Measurements from ENCODE around the gene EFCAB10.
"Not testable (repeated sequence)": the region's sequence is repeated elsewhere in the genome, so short reads cannot be mapped to it uniquely, and the experiment has no call there.

Gene EFCAB10

DNA sequence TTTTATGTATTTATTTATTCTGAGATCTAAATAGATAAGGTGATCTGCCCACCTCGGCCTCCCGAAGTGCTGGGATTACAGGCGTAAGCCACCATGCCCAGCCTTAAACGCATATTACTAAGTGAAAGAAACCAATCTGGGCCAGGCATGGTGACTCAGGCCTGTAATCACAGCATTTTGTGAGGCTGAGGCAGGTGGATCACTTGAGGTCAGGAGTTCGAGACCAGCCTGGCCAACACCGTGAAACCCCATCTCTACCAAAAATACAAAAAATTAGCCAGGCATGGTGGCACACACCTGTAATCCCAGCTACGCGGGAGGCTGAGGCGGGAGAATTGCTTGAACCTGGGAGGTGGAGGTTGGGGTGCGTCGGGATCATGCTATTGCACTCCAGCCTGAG, 56.9 kb downstream of the EFCAB10 start:
- not testable (repeated sequence) for H3K9me3 ChIP-seq (ENCODE audit: control insufficient read depth, low read length); H3K14ac ChIP-seq (ENCODE audit: low read length in 2 of 2); H3K4me2 ChIP-seq (ENCODE audit: low read length, poor library complexity, severe bottlenecking); H3K9ac ChIP-seq (ENCODE audit: low read length); H3K36me3 ChIP-seq (ENCODE audit: control insufficient read depth in 1 of 2, insufficient read depth in 2 of 2, low read depth in 1 of 2, low read length in 2 of 2); H3K23ac ChIP-seq (ENCODE audit: low read length in 2 of 2); H2AK5ac ChIP-seq (ENCODE audit: low read length, severe bottlenecking); H2BK120ac ChIP-seq (ENCODE audit: low read depth, low read length); H3K18ac ChIP-seq (ENCODE audit: low read depth in 1 of 2, low read length in 2 of 2); H3K27me3 ChIP-seq (ENCODE audit: control insufficient read depth in 1 of 2, insufficient read depth in 1 of 2, low read length in 2 of 2); H3K79me1 ChIP-seq (replicated peaks; ENCODE audit: low read length, poor library complexity, severe bottlenecking); H2AFZ ChIP-seq (ENCODE audit: low read depth, low read length); H2BK5ac ChIP-seq (ENCODE audit: low read depth, low read length, poor library complexity, severe bottlenecking); H3K4me3 ChIP-seq (ENCODE audit: insufficient read depth in 1 of 2, low read depth in 1 of 2, low read length in 2 of 2); H4K8ac ChIP-seq (ENCODE audit: low read length); H3K4me1 ChIP-seq (ENCODE audit: control insufficient read depth, insufficient read depth, low read depth, low read length); H2BK15ac ChIP-seq (ENCODE audit: low read depth, poor library complexity, severe bottlenecking); DNase-seq; H4K91ac ChIP-seq (ENCODE audit: low read length); H3K4ac ChIP-seq (ENCODE audit: low read depth in 1 of 2, low read length in 2 of 2); H3K27ac ChIP-seq (ENCODE audit: low read length, poor library complexity, severe bottlenecking); H2BK12ac ChIP-seq (ENCODE audit: low read length in 2 of 2)
- 87% methylated on average over 6 of the region's 11 CpGs for WGBS

DNA sequence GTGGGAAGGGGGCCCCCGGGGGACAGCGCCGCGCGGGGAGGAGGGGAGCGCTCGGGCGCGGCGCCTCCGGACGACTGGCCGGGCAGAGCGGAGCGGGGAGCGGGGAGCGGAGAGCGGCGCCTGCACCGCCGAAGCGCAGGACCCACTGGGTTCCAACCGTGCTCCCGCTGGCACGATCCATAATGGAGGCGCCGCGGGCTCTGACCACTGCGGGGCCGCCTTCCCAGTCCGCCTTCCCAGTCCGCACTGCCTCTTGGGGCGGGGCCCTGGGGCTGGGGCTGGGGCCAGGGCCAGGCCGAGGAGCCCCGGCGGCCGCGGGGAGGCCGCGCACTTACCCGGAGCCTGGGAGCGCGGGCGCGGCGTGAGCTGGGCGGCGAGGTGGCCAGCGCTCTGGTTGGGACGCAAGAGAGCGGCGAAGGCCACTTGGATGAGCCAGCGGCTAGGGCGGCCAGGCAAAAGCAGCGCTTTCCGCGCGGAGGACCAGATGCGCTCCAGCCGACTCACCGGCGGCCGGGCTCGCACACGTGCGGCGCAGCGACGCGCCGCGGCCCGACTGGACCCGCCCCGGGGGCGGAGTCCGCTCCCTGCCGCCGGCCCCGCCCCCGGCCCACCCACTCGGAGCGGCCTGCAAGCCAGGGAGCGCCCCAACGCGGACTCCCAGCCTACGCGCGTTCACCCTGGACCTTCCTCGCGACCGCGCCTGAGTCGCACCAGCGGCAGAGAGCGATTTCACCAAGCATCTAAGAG, 59.4 kb downstream of the EFCAB10 start, which contains the start of gene PUS7:
Gene PUS7 (minus strand): TSS at position 555 of the 747 bp plus-strand sequence. CDS start 13,759 bp downstream, outside the sequence.
- WGBS: under 1% methylated on average over 79 of the region's 96 CpGs
- H3K79me1 ChIP-seq (replicated peaks; ENCODE audit: low read length, poor library complexity, severe bottlenecking): peaks cover 1% of the 10 kb centered on the region
- H3K18ac ChIP-seq (ENCODE audit: low read depth in 1 of 2, low read length in 2 of 2): peak within 1 kb of the TSS; percentile 79 to 94
- peak within 1 kb of the TSS; percentile 94 for H4K8ac ChIP-seq (ENCODE audit: low read length)
- no peaks in the 10 kb centered on the region for H3K9me3 ChIP-seq (ENCODE audit: control insufficient read depth, low read length)
- peak within 1 kb of the TSS; percentile 79 for H2BK120ac ChIP-seq (ENCODE audit: low read depth, low read length)
- DNase-seq: peak; percentile 87
- H3K4ac ChIP-seq (ENCODE audit: low read depth in 1 of 2, low read length in 2 of 2): peak within 1 kb of the TSS; percentile 64 to 69
- peak within 1 kb of the TSS; percentile 83 for H2BK15ac ChIP-seq (ENCODE audit: low read depth, poor library complexity, severe bottlenecking)
- H3K9ac ChIP-seq (ENCODE audit: low read length): peak within 1 kb of the TSS; percentile 92
- no peak within 1 kb of the TSS for H2AK5ac ChIP-seq (ENCODE audit: low read length, severe bottlenecking)
- H3K4me2 ChIP-seq (ENCODE audit: low read length, poor library complexity, severe bottlenecking): peak within 1 kb of the TSS; percentile 78
- H3K4me1 ChIP-seq (ENCODE audit: control insufficient read depth, insufficient read depth, low read depth, low read length): peaks cover 7% of the 10 kb centered on the region
- peak within 1 kb of the TSS; percentile 57 for H2BK5ac ChIP-seq (ENCODE audit: low read depth, low read length, poor library complexity, severe bottlenecking)
- peak within 1 kb of the TSS in 1 of 2 experiments; percentile 91 for H3K14ac ChIP-seq (ENCODE audit: low read length in 2 of 2)
- no peaks in the 10 kb centered on the region for H3K27me3 ChIP-seq (ENCODE audit: control insufficient read depth in 1 of 2, insufficient read depth in 1 of 2, low read length in 2 of 2)
- H3K27ac ChIP-seq (ENCODE audit: low read length, poor library complexity, severe bottlenecking): peak within 1 kb of the TSS; percentile 84
- peaks cover 6 to 7% of the 10 kb centered on the region in 2 experiments for H3K36me3 ChIP-seq (ENCODE audit: control insufficient read depth in 1 of 2, insufficient read depth in 2 of 2, low read depth in 1 of 2, low read length in 2 of 2)
- peak within 1 kb of the TSS in 1 of 2 experiments; percentile 93 for H3K23ac ChIP-seq (ENCODE audit: low read length in 2 of 2)
- H3K4me3 ChIP-seq (ENCODE audit: insufficient read depth in 1 of 2, low read depth in 1 of 2, low read length in 2 of 2): peak within 1 kb of the TSS; percentile 72 to 86
- peak within 1 kb of the TSS; percentile 75 for H4K91ac ChIP-seq (ENCODE audit: low read length)
- peak within 1 kb of the TSS in 1 of 2 experiments; percentile 84 for H2BK12ac ChIP-seq (ENCODE audit: low read length in 2 of 2)
- peak within 1 kb of the TSS; percentile 91 for H2AFZ ChIP-seq (ENCODE audit: low read depth, low read length)

DNA sequence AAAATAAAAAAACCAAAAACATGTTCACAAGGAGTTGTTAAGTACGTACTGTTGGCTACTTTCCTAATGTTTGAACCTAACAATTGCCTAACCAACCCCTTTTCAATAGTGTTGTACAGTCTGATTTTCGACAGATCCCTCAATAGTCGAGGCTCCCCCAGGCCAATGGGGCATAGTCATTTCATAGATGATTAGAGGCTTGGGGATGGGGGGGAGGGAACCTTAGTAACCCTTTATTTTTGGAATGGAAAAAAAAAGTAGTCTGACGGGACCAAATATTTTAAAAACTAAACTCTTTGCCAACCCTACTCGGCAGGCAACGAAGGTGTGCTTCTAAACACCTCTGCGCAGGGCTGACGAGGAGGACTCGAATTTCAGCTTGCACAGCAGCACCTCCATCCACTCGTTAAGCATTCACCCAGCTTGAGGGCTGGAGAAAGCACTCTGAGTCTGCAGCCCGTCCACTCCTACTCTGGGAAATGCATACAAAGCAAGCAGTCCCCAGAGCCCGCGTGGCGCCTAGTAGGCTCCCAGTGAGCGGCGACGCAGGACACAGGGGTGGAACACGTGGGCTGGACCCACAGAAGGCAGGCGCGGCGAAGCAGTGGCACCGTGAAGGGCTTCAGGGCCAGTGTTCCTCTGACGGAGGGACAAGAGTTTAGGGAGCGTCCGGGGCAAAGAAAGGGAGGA, 60.1 kb downstream of the EFCAB10 start:
- H3K9ac ChIP-seq (ENCODE audit: low read length): peak overlapping the region; percentile 92
- H3K27ac ChIP-seq (ENCODE audit: low read length, poor library complexity, severe bottlenecking): peak overlapping the region; percentile 73
- peak overlapping the region; percentile 72 to 86 for H3K4me3 ChIP-seq (ENCODE audit: insufficient read depth in 1 of 2, low read depth in 1 of 2, low read length in 2 of 2)
- peaks cover 1% of the 10 kb centered on the region for H3K79me1 ChIP-seq (replicated peaks; ENCODE audit: low read length, poor library complexity, severe bottlenecking)
- H2BK12ac ChIP-seq (ENCODE audit: low read length in 2 of 2): no peak overlapping the region
- peak overlapping the region; percentile 83 for H2BK15ac ChIP-seq (ENCODE audit: low read depth, poor library complexity, severe bottlenecking)
- no peaks in the 10 kb centered on the region for H3K27me3 ChIP-seq (ENCODE audit: control insufficient read depth in 1 of 2, insufficient read depth in 1 of 2, low read length in 2 of 2)
- no peak overlapping the region for H2AK5ac ChIP-seq (ENCODE audit: low read length, severe bottlenecking)
- WGBS: 11% methylated on average over 25 of the region's 25 CpGs
- peak overlapping the region; percentile 5 for H2BK120ac ChIP-seq (ENCODE audit: low read depth, low read length)
- peak overlapping the region; percentile 9 to 64 for H3K4ac ChIP-seq (ENCODE audit: low read depth in 1 of 2, low read length in 2 of 2)
- peaks cover 6 to 7% of the 10 kb centered on the region in 2 experiments for H3K36me3 ChIP-seq (ENCODE audit: control insufficient read depth in 1 of 2, insufficient read depth in 2 of 2, low read depth in 1 of 2, low read length in 2 of 2)
- peak overlapping the region; percentile 75 for H4K91ac ChIP-seq (ENCODE audit: low read length)
- peak; percentile 82 for DNase-seq
- H2BK5ac ChIP-seq (ENCODE audit: low read depth, low read length, poor library complexity, severe bottlenecking): peak overlapping the region; percentile 57
- peak overlapping the region; percentile 78 for H3K4me2 ChIP-seq (ENCODE audit: low read length, poor library complexity, severe bottlenecking)
- no peaks in the 10 kb centered on the region for H3K9me3 ChIP-seq (ENCODE audit: control insufficient read depth, low read length)
- peak overlapping the region; percentile 22 to 79 for H3K18ac ChIP-seq (ENCODE audit: low read depth in 1 of 2, low read length in 2 of 2)
- H3K4me1 ChIP-seq (ENCODE audit: control insufficient read depth, insufficient read depth, low read depth, low read length): peaks cover 7% of the 10 kb centered on the region
- peak overlapping the region in 1 of 2 experiments; percentile 93 for H3K23ac ChIP-seq (ENCODE audit: low read length in 2 of 2)
- H4K8ac ChIP-seq (ENCODE audit: low read length): peak overlapping the region; percentile 82
- H3K14ac ChIP-seq (ENCODE audit: low read length in 2 of 2): peak overlapping the region in 1 of 2 experiments; percentile 82
- peak overlapping the region; percentile 91 for H2AFZ ChIP-seq (ENCODE audit: low read depth, low read length)

DNA sequence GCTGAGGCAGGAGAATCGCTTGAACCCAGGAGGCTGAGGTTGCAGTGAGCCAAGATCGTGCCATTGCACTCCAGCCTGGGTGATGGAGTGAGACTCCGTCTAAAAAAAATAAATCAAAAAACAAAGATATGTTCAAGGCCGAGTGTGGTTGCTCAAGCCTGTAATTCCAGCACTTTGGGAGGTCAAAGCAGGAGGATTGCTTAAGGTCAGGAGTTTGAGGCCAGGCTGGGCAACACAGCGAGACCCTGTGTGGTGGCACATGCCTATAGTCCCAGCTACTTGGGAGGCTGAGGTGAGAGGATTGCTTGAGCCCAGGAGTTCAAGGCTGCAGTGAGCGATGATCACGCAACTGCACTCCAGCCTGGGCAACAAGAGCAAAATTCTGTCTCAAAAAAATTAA, 60.7 kb downstream of the EFCAB10 start:
- not testable (repeated sequence) for DNase-seq; H3K18ac ChIP-seq (ENCODE audit: low read depth in 1 of 2, low read length in 2 of 2); H2AK5ac ChIP-seq (ENCODE audit: low read length, severe bottlenecking); H3K4ac ChIP-seq (ENCODE audit: low read depth in 1 of 2, low read length in 2 of 2); H2BK12ac ChIP-seq (ENCODE audit: low read length in 2 of 2); H2BK5ac ChIP-seq (ENCODE audit: low read depth, low read length, poor library complexity, severe bottlenecking); H3K14ac ChIP-seq (ENCODE audit: low read length in 2 of 2); H3K36me3 ChIP-seq (ENCODE audit: control insufficient read depth in 1 of 2, insufficient read depth in 2 of 2, low read depth in 1 of 2, low read length in 2 of 2); H4K91ac ChIP-seq (ENCODE audit: low read length); H2BK15ac ChIP-seq (ENCODE audit: low read depth, poor library complexity, severe bottlenecking); H3K9me3 ChIP-seq (ENCODE audit: control insufficient read depth, low read length); H3K27me3 ChIP-seq (ENCODE audit: control insufficient read depth in 1 of 2, insufficient read depth in 1 of 2, low read length in 2 of 2); H3K79me1 ChIP-seq (replicated peaks; ENCODE audit: low read length, poor library complexity, severe bottlenecking); H2AFZ ChIP-seq (ENCODE audit: low read depth, low read length); H4K8ac ChIP-seq (ENCODE audit: low read length); H3K4me1 ChIP-seq (ENCODE audit: control insufficient read depth, insufficient read depth, low read depth, low read length); H2BK120ac ChIP-seq (ENCODE audit: low read depth, low read length); H3K27ac ChIP-seq (ENCODE audit: low read length, poor library complexity, severe bottlenecking)
- peak overlapping the region; percentile 37 for H3K4me2 ChIP-seq (ENCODE audit: low read length, poor library complexity, severe bottlenecking)
- H3K4me3 ChIP-seq (ENCODE audit: insufficient read depth in 1 of 2, low read depth in 1 of 2, low read length in 2 of 2): peak overlapping the region in 1 of 2 experiments; percentile 86
- 89% methylated on average over 5 of the region's 7 CpGs for WGBS
- peak overlapping the region; percentile 92 for H3K9ac ChIP-seq (ENCODE audit: low read length)
- H3K23ac ChIP-seq (ENCODE audit: low read length in 2 of 2): peak overlapping the region in 1 of 2 experiments; percentile 59

All from mesenchymal stem cell (in vitro differentiated cells and primary cell).